Loucy (cell line): ENCODE results near the gene CLSTN2.

Source experiments
- CTCF ChIP-seq: fragments of 200-600 bp; sonication (generic); conservative IDR thresholded peaks from 2 replicates; pipeline ENCODE4 v1.5.1; 2014; ENCODE audit warnings: mild to moderate bottlenecking, antibody characterized with exemption, low read length
- EZH2phosphoT487 ChIP-seq: fragments of 200-600 bp; IDR thresholded peaks from 2 replicates; pipeline ENCODE4 v1.6.1; 2018; ENCODE audit warnings: antibody characterized with exemption, mild to moderate bottlenecking, moderate library complexity, borderline replicate concordance

GRCh38 chr3:139937674-139938279, 2.8 kb downstream of the CLSTN2 start:
- TF ChIP-seq CTCF (peak; percentile 84), EZH2phosphoT487 (no peak)
